ENCODE measurements around the gene LRRC10B. TPM values are rescaled to one million over a fixed set of nuclear protein-coding genes. Genes with fewer than 3 reads are reported as not detected.
"Not testable (repeated sequence)": the region's sequence is repeated elsewhere in the genome, so short reads cannot be mapped to it uniquely, and the experiment has no call there.

The LRRC10B gene
- total RNA-seq: not detected

DNA sequence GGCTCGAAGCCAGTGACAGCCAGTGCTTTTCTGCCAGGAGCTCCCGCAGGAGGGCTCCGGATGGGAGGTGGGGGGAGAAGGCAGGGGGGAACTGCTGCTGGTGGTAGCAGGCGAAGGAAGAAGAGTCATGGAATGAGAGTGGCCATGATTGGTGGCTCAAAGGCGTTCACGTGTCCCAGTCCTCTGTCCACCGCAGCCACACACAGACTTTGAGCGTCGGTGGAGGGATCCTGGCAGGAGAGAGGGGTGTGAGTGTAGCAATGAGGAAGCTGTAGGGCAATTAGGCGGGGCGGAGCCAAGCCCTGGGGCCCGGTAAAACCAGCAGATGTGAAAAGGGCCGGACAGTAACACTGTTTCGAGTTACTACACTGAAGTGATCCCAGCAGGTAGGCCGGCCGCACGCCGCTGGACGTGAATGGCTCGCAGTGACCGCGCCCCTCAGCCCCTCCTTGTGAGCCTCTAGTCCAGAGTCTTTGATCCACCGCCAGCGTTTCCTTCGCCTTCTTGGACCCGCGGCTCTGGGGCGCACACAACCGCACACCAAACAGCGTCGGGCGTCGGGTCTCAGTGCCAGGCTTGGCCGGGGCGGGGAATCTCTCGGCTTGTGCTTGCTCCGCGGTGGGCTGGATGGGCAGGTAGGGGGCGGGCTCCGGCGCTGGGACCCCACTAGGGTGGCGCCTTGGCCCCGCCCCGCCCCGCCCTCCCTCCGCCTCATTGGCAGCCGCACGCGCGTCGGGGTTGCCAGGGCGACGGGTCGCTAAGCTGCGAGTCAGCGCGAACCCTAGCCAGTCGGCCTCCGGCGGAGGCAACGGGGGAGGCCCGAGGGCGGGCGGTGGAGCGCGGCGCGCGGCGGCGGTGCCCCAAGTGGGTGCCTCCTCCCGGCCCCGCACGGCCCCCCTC, at the start of gene LRRC10B:
Gene LRRC10B, plus strand, starts transcription at position 788 of the 900 bp plus-strand sequence. CDS start 250 bp downstream, outside the sequence.
- ATAC-seq (replicated peaks in 1 of 2) (peak; percentile 62 to 64), DNase-seq (peak; percentile 65 to 70)
- Mint-ChIP-seq H3K36me3 (ENCODE audit: insufficient read depth in 2 of 2) (no peaks in the 10 kb centered on the region), H3K27me3 (ENCODE audit: low read depth) (peaks cover 58% of the 10 kb centered on the region), H3K4me3 (peak within 1 kb of the TSS; percentile 55 to 71), H3K27ac (no peak within 1 kb of the TSS), H3K9me3 (no peaks in the 10 kb centered on the region), H3K4me1 (ENCODE audit: low read depth) (peaks cover 9% of the 10 kb centered on the region)

DNA sequence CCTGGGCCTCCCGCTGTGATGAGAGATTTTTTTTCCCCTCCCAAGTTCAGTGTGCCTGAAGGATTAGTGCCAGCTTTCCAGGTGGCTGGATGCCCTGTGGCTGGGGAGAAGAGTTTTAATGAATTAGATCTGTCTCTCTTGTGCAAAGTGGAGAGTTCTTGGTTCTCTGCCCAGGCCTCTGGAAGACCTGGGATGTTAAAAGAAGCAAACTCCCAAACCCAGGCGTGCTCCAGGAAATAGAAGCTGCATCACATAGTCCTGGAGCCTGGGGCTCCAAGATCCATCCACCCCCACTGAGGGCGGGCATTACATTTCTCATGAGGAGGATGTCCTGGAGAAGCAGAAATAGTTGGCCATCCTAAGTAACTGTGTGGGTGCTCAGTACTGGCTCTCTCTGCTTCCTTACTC, 48.1 kb upstream of the LRRC10B start:
- ATAC-seq (replicated peaks in 1 of 2): no peak
- no peaks in the 10 kb centered on the region for H3K27me3 Mint-ChIP-seq (ENCODE audit: low read depth)

DNA sequence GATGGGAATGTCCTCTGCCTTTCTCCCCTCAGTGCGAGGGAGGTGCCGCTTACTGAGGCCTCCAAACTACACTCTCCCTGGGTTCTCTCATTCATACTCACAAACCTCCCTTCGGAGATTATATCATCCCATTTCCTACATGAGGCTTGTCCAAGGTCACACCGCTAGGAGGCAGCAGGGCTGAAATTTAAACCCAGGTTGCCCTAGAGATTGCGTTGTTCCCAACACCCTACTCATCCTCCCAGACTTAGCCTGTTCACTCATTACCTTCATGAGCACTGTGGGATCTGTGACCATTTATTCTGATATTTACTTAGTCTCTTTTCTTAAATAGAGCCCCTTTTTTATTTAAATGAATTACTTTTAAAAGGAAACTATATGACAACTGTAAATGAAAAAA, 47.6 kb upstream of the LRRC10B start:
- no peak overlapping the region for H3K27ac Mint-ChIP-seq
- H3K9me3 Mint-ChIP-seq: no peaks in the 10 kb centered on the region
- no peaks in the 10 kb centered on the region for H3K27me3 Mint-ChIP-seq (ENCODE audit: low read depth)
- DNase-seq: no peak
- no peaks in the 10 kb centered on the region for H3K4me1 Mint-ChIP-seq (ENCODE audit: low read depth)
- H3K36me3 Mint-ChIP-seq (ENCODE audit: insufficient read depth in 2 of 2): no peaks in the 10 kb centered on the region
- ATAC-seq (replicated peaks in 1 of 2): no peak
- H3K4me3 Mint-ChIP-seq: no peak overlapping the region

More for the DNA sequence above, 48.1 kb upstream of the LRRC10B start:
- H3K27ac Mint-ChIP-seq: no peak overlapping the region
- no peak for DNase-seq
- H3K9me3 Mint-ChIP-seq: no peaks in the 10 kb centered on the region
- no peak overlapping the region for H3K4me3 Mint-ChIP-seq
- no peaks in the 10 kb centered on the region for H3K36me3 Mint-ChIP-seq (ENCODE audit: insufficient read depth in 2 of 2)
- no peaks in the 10 kb centered on the region for H3K4me1 Mint-ChIP-seq (ENCODE audit: low read depth)

DNA sequence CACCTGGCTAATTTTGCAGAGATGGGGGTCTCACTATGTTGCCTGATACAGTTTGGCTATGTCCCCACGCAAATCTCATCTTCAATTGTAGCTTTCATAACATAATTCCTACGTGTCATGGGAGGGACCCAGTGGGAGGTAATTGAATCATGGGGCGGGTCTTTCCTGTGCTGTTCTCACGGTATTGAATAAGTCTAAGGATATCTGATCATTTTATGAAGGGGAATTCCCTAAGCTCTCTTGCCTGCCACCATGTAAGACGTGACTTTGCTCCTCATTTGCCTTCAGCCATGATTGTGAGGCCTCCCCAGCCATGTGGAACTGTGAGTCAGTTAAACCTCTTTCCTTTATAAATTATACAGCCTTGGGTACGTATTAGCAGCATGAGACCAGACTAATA, 40.9 kb upstream of the LRRC10B start:
- H3K27ac Mint-ChIP-seq; H3K4me1 Mint-ChIP-seq (ENCODE audit: low read depth); ATAC-seq (replicated peaks in 1 of 2); H3K4me3 Mint-ChIP-seq; H3K27me3 Mint-ChIP-seq (ENCODE audit: low read depth); DNase-seq; H3K9me3 Mint-ChIP-seq: not testable (repeated sequence)
- peaks cover 5 to 11% of the 10 kb centered on the region in 2 donors for H3K36me3 Mint-ChIP-seq (ENCODE audit: insufficient read depth in 2 of 2)

DNA sequence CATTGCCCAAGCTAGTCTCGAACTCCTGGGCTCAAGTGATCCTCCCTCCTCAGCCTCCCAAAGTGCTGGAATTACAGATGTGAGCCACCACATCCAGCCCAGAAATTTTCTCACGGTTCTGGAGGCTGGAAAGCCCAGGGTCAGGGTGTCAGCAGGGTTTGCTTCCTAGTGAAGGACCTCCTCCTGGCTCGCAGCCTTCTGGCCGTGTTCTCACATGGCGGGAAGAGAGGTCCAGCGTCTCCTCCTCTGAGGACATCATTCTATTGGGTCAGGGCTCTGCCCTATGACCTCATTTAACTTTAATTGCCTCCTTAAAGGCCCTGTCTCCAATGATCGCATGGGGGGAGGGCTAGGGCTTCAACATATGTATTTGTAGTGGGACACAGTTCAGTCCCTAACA, 40.5 kb upstream of the LRRC10B start:
- no peak overlapping the region for H3K27ac Mint-ChIP-seq
- H3K27me3 Mint-ChIP-seq (ENCODE audit: low read depth): no peaks in the 10 kb centered on the region

DNA sequence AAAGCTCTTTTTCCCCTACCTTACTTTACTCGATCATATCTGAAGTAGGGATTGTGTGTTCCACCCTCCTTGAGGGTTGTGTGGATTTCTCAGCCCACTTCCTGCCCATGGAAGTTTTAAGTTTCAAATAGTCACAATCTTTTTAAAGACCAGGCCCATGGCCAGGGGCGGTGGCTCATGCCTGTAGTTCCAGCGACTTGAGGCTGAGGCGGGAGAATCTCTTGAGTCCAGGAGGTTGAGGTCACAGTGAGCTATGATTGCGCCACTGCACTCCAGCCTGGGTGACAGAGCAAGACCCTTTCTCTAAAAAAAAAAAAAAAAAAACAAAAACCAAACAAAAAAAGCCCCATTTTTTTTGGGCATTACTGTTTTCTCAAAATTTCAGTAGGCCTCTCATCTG, 36.3 kb upstream of the LRRC10B start:
- no peak for ATAC-seq (replicated peaks in 1 of 2)
- peaks cover 0 to 3% of the 10 kb centered on the region in 2 donors for H3K9me3 Mint-ChIP-seq
- no peaks in the 10 kb centered on the region for H3K27me3 Mint-ChIP-seq (ENCODE audit: low read depth)
- H3K4me1 Mint-ChIP-seq (ENCODE audit: low read depth): peaks cover 4% of the 10 kb centered on the region
- H3K4me3 Mint-ChIP-seq: no peak overlapping the region
- no peak overlapping the region for H3K27ac Mint-ChIP-seq
- no peak for DNase-seq
- peaks cover 5 to 11% of the 10 kb centered on the region in 2 donors for H3K36me3 Mint-ChIP-seq (ENCODE audit: insufficient read depth in 2 of 2)

More for the DNA sequence above, 40.5 kb upstream of the LRRC10B start:
- H3K36me3 Mint-ChIP-seq (ENCODE audit: insufficient read depth in 2 of 2): peaks cover 5 to 11% of the 10 kb centered on the region in 2 donors
- no peak for ATAC-seq (replicated peaks in 1 of 2)
- H3K4me3 Mint-ChIP-seq: no peak overlapping the region
- H3K9me3 Mint-ChIP-seq: peaks cover 0 to 3% of the 10 kb centered on the region in 2 donors
- no peaks in the 10 kb centered on the region for H3K4me1 Mint-ChIP-seq (ENCODE audit: low read depth)
- no peak for DNase-seq

DNA sequence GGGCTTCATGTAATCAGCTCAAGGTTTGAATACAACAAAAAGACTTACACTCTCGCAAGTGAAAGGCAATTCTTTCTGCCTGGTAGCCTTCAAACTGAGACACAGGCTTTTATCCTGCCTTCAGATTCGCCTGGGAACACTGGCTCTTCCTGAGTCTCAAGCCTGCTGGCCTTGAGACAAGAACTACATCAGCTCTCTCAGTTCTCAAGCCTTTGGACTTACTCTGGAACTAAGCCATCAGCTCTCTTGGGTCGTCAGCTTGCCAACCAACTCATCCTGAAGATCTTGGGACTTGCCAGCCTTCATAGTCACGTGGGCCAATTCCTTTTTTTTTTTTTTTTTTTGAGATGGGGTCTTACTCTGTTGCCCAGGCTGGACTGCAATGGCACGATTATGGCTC, 35.7 kb upstream of the LRRC10B start:
- no peaks in the 10 kb centered on the region for H3K27me3 Mint-ChIP-seq (ENCODE audit: low read depth)
- H3K9me3 Mint-ChIP-seq: no peaks in the 10 kb centered on the region
- H3K27ac Mint-ChIP-seq: no peak overlapping the region
- ATAC-seq (replicated peaks in 1 of 2) (no peak), DNase-seq (no peak)
- no peak overlapping the region for H3K4me3 Mint-ChIP-seq
- H3K4me1 Mint-ChIP-seq (ENCODE audit: low read depth): peaks cover 6% of the 10 kb centered on the region
- H3K36me3 Mint-ChIP-seq (ENCODE audit: insufficient read depth in 2 of 2): peaks cover 2 to 9% of the 10 kb centered on the region in 2 donors

DNA sequence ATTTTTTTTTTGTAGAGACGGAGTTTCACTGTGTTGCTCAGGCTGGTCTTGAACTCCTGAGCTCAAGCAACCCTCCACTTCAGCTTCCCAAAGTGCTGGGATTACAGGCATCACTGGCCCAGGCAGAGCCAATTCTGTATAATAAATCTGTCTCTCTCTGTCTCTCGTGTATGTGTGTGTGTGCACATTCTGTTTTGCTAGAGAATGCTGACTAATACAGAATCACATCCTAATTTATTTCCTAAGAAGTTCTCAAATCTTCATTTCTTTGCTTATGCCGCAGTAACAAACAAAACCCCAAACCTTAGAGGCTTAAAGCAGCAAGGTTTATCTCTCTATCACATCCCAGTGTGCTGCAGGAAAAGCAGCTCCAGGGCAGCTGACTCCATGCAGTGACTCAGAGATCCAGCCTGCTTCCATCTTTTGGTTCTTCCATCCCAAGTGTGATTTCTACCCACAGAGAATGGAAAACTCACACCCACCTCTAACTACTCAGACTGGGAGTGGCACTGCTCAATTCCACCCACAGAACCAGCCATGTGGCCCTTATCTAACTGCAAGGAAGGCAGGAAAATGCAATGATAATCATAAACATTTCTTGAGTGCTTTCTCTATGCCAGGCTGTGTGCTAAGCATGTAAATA, 35.1 kb upstream of the LRRC10B start:
- no peaks in the 10 kb centered on the region for H3K9me3 Mint-ChIP-seq
- no peaks in the 10 kb centered on the region for H3K27me3 Mint-ChIP-seq (ENCODE audit: low read depth)
- ATAC-seq (replicated peaks in 1 of 2) (no peak), DNase-seq (no peak)
- H3K27ac Mint-ChIP-seq: no peak overlapping the region
- H3K4me1 Mint-ChIP-seq (ENCODE audit: low read depth): peaks cover 10% of the 10 kb centered on the region
- H3K4me3 Mint-ChIP-seq: no peak overlapping the region
- H3K36me3 Mint-ChIP-seq (ENCODE audit: insufficient read depth in 2 of 2): peaks cover 2 to 7% of the 10 kb centered on the region in 2 donors

DNA sequence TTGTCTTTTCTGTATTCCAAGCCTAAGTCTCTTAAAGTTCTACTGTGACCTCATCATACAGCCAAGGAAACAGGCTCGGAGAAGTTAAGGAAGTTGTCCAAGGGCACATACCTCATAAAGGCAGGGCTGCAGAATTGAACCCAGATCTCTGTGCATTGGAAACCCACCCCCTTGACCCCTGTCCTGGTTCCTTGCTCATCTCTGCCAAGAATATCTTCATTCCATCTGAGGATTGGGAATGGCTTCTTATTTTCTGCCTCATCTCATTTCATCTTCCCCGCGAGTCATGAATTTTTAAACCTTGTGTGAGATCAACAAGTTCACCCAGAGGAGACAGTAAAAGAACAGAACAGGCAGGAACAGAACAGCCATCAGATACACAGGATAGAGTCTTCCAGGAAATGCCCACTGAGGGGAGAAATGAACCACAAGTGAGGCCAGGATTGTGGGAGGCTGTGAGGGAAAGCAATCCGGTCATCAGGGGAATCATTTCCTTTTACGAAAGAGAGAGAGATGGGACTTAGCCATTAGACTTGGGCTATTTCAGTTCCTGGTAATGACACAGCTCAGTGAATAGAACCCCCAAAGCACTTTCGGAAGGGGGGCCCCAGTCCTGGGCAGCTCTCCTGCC, 34.4 kb upstream of the LRRC10B start:
- Mint-ChIP-seq H3K27me3 (ENCODE audit: low read depth) (no peaks in the 10 kb centered on the region), H3K9me3 (no peaks in the 10 kb centered on the region), H3K4me3 (no peak overlapping the region), H3K36me3 (ENCODE audit: insufficient read depth in 2 of 2) (peaks cover under 1 to 7% of the 10 kb centered on the region in 2 donors), H3K4me1 (ENCODE audit: low read depth) (peaks cover 10% of the 10 kb centered on the region), H3K27ac (no peak overlapping the region)
- DNase-seq (no peak), ATAC-seq (replicated peaks in 1 of 2) (no peak)

DNA sequence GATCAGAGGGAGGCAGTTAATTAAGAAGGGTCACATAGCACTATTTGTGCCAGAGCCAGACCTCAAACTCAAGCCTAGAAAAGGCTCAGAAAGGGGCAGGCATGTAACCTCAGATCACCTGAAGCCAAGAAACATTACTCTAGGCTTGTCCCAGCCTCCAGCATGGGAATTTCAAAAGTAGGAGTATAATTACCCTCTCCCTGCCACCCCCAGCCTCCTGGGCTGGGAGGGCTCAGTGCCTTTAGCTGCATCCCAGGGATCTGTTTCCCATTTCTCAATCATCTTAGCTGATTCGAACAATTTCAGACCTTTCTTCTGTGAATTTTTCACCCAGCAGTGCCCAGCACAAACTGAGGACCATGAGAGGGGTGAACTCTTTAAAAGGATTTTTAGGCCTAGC, 33.1 kb upstream of the LRRC10B start:
- Mint-ChIP-seq H3K9me3 (no peaks in the 10 kb centered on the region), H3K27me3 (ENCODE audit: low read depth) (no peaks in the 10 kb centered on the region), H3K4me1 (ENCODE audit: low read depth) (peaks cover 10% of the 10 kb centered on the region), H3K4me3 (no peak overlapping the region), H3K27ac (no peak overlapping the region), H3K36me3 (ENCODE audit: insufficient read depth in 2 of 2) (peaks cover 0 to 4% of the 10 kb centered on the region in 2 donors)
- DNase-seq: no peak
- no peak for ATAC-seq (replicated peaks in 1 of 2)

DNA sequence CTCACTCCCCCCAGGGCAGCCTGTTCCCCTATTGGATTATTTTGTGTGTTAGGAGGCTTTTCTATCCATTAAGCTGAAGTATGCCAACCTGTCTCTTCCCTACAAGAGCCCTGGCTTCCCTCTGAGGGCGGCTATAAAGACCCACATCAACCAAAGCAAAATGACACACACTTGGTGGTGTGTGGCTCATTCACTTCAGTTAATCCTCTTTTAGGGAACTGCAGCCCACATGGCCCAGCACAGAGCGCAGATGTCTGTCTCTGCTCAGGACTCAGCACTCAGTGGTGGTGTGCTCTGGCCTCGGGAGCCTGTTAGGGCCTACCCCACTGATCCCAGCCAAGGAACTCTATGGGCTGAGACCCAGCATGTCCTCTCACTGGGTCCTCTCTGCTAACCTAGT, 32.2 kb upstream of the LRRC10B start:
- peaks cover 10% of the 10 kb centered on the region for H3K4me1 Mint-ChIP-seq (ENCODE audit: low read depth)
- H3K4me3 Mint-ChIP-seq: no peak overlapping the region
- H3K27ac Mint-ChIP-seq: no peak overlapping the region
- no peak for DNase-seq
- H3K36me3 Mint-ChIP-seq (ENCODE audit: insufficient read depth in 2 of 2): no peaks in the 10 kb centered on the region
- no peak for ATAC-seq (replicated peaks in 1 of 2)
- no peaks in the 10 kb centered on the region for H3K27me3 Mint-ChIP-seq (ENCODE audit: low read depth)
- H3K9me3 Mint-ChIP-seq: no peaks in the 10 kb centered on the region

DNA sequence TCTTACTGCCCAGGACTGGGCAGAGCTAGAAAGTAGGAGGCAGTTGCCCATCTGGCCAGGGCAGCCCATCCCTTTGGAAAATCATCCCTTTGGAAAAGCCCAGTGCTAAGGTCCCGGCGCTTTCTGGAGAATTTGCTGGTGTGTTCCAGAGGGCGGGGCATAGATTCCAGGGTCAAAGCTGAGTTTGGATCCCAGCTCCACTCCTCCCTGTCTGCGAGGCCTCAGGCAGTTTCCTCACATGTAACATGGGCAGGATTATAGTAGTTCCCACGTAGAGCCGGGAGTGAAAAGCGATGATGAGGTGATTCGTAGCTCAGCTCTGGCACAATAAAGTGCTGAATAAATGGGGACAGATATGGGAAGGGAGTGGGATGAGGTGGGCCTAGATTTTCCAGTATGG, 31.4 kb upstream of the LRRC10B start:
- no peaks in the 10 kb centered on the region for H3K36me3 Mint-ChIP-seq (ENCODE audit: insufficient read depth in 2 of 2)
- H3K27me3 Mint-ChIP-seq (ENCODE audit: low read depth): no peaks in the 10 kb centered on the region
- H3K9me3 Mint-ChIP-seq: no peaks in the 10 kb centered on the region
- DNase-seq: no peak
- ATAC-seq (replicated peaks in 1 of 2): no peak
- H3K4me1 Mint-ChIP-seq (ENCODE audit: low read depth): peaks cover 10% of the 10 kb centered on the region
- H3K4me3 Mint-ChIP-seq: no peak overlapping the region
- no peak overlapping the region for H3K27ac Mint-ChIP-seq

DNA sequence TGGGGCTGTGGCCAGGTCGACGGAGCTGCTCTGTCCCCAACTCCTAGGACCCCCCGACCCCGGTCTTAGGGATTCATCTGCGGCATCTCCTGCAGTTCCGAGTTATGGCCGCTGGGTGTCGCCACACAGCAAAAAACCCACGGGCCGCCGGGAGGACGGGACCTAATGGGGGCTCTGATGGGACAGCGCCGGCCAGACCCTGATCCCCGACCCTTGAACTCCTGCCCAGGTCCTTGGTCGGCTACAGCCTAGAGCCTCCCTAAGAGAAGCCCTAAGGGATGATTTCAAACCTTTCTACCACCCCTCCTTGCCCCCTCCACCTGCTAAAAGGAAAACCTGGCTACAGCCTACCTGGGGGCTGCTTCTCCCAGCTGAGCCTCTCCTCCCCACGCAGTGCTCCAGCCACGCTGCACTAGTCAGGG, 30.8 kb upstream of the LRRC10B start:
- Mint-ChIP-seq H3K4me3 (no peak overlapping the region), H3K4me1 (ENCODE audit: low read depth) (peaks cover 10% of the 10 kb centered on the region), H3K36me3 (ENCODE audit: insufficient read depth in 2 of 2) (no peaks in the 10 kb centered on the region), H3K27ac (no peak overlapping the region), H3K9me3 (no peaks in the 10 kb centered on the region), H3K27me3 (ENCODE audit: low read depth) (no peaks in the 10 kb centered on the region)
- ATAC-seq (replicated peaks in 1 of 2) (peak; percentile 43 to 45), DNase-seq (peak; percentile 53 to 59)
